MM.1S (cell line): Measurements from ENCODE around the gene HTRA2.
A peak's percentile ranks its signal among the peaks of the same experiment; 100 is the strongest.

Source experiments
- DNase-seq: peaks from one replicate; pipeline ENCODE4 v3.0.0-alpha.2; 2015
- H2AFZ ChIP-seq: fragments of 300-600 bp; sonication (generic); 2 replicates; pipeline ENCODE4 v1.6.0; 2016; ENCODE audit warnings: antibody characterized with exemption, low read length
- H3F3A ChIP-seq: fragments of 300-600 bp; sonication (generic); 2 replicates; pipeline ENCODE4 v1.6.1; 2016; ENCODE audit warnings: mild to moderate bottlenecking, antibody characterized with exemption, low read length, moderate library complexity, mixed read lengths; ENCODE audit not compliant: insufficient read depth
- H3K27ac ChIP-seq: fragments of 300-600 bp; sonication (generic); 2 replicates; pipeline ENCODE4 v1.5.1; 2016; ENCODE audit warnings: mild to moderate bottlenecking, low read length
- H3K27me3 ChIP-seq: fragments of 300-600 bp; sonication (generic); replicated peaks from 2 replicates; pipeline ENCODE4 v1.6.0; 2016; ENCODE audit warnings: low read length; ENCODE audit not compliant: insufficient read depth
- H3K36me3 ChIP-seq: fragments of 300-600 bp; sonication (generic); replicated peaks from 2 replicates; pipeline ENCODE4 v1.6.1; 2016; ENCODE audit warnings: mild to moderate bottlenecking, low read length, mixed read lengths; ENCODE audit not compliant: insufficient read depth
- H3K4me1 ChIP-seq: fragments of 300-600 bp; sonication (generic); 2 replicates; pipeline ENCODE4 v1.6.1; 2016; ENCODE audit warnings: low read length, mixed read lengths
- H3K4me2 ChIP-seq: fragments of 300-600 bp; sonication (generic); 2 replicates; pipeline ENCODE4 v1.6.0; 2016; ENCODE audit warnings: low read depth, low read length
- H3K4me3 ChIP-seq: fragments of 300-600 bp; sonication (generic); 2 replicates; pipeline ENCODE4 v1.5.1; 2016; ENCODE audit warnings: low read length, mixed read lengths
- H3K79me2 ChIP-seq: fragments of 300-600 bp; sonication (generic); 2 replicates; pipeline ENCODE4 v1.6.1; 2016; ENCODE audit warnings: mixed run types, low read length, mixed read lengths
- H3K9ac ChIP-seq: fragments of 300-600 bp; sonication (generic); 2 replicates; pipeline ENCODE4 v1.6.1; 2016; ENCODE audit warnings: low read length, mixed read lengths
- H3K9me2 ChIP-seq: fragments of 300-600 bp; sonication (generic); replicated peaks from 2 replicates; pipeline ENCODE4 v1.6.1; 2016; ENCODE audit warnings: mild to moderate bottlenecking, low read length, mixed read lengths; ENCODE audit not compliant: insufficient read depth
- H3K9me3 ChIP-seq: fragments of 300-600 bp; sonication (generic); replicated peaks from 2 replicates; pipeline ENCODE4 v1.6.1; 2016; ENCODE audit warnings: mild to moderate bottlenecking, low read length, mixed read lengths; ENCODE audit not compliant: insufficient read depth
- H4K20me1 ChIP-seq: fragments of 300-600 bp; sonication (generic); 2 replicates; pipeline ENCODE4 v1.6.1; 2016; ENCODE audit warnings: mild to moderate bottlenecking, low read length, moderate library complexity, mixed read lengths; ENCODE audit not compliant: insufficient read depth
- EZH2 ChIP-seq: fragments of 300-600 bp; sonication (generic); optimal IDR thresholded peaks from 2 replicates; pipeline ENCODE3; 2017; ENCODE audit warnings: low read depth, mild to moderate bottlenecking, antibody characterized with exemption, low read length, mixed read lengths
- EZH2phosphoT487 ChIP-seq: fragments of 300-600 bp; sonication (generic); IDR thresholded peaks from 2 replicates; pipeline ENCODE4 v1.6.1; 2018; ENCODE audit warnings: antibody characterized with exemption, low read length
- TF ChIP-seq, protein P1 (sequence below): fragments of 300-600 bp; sonication (generic); IDR thresholded peaks from 2 replicates; pipeline ENCODE4 v1.5.1; 2016; ENCODE audit warnings: antibody characterized with exemption, low read length, mixed read lengths

HTRA2 gene

DNA sequence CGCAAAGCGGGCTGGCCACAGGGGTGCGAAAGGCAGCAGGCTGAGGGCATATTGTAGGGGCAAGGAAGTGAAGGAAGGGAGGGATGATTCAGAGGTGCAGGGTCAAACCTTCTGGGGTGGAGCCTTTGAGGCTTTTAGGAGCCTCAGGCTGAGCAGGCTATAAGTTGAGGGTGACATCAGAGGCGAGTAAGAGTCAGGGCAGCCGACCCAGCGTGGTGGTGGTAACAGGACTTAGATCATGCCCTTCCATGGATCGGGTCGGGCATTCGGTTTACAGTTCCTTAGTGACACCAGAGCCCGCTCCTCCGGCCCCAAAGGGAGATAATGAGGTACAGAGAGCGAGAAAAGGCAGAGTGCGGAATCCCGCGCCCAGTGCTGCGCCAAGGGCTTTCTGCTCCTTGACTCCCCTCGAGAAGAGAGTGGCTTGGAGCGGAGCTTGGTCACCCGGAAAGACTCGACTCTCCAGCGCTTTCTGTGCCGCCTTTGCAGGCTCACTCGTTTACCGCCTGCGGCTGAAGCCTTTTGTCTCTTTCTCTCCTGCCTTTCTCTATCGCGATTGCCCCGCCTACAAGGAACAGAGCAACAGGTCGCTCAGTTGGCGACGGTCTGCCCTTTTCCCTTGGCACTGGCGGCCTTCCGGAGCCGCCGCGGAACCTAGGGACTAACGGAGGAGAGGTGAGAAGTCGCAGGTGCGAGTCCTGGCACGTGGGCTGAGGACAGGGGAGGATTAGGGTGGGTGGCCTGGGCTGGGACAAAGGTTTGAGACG is 31.1 kb upstream of the HTRA2 start:
- Histone ChIP-seq H3K9me2 (no peaks in the 10 kb centered on the region), H3K27me3 (peaks cover 25% of the 10 kb centered on the region), H3F3A (0 out of 2 replicates have a peak, but pooled peaks cover 3% of the 10 kb centered on the region), H3K9ac (no peak overlapping the region), H3K4me2 (peak overlapping the region; percentile 71), H3K4me1 (peaks cover 5% of the 10 kb centered on the region; the same call in 1 of the 2 replicates), H3K27ac (no peak overlapping the region), H3K9me3 (no peaks in the 10 kb centered on the region), H2AFZ (peak overlapping the region; percentile 61), H3K4me3 (peak overlapping the region; percentile 49; the same call in 1 of the 2 replicates), H3K79me2 (no peaks in the 10 kb centered on the region), H4K20me1 (no peaks in the 10 kb centered on the region), H3K36me3 (no peaks in the 10 kb centered on the region)
- DNase-seq = no peak
- TF ChIP-seq, protein P1, sequence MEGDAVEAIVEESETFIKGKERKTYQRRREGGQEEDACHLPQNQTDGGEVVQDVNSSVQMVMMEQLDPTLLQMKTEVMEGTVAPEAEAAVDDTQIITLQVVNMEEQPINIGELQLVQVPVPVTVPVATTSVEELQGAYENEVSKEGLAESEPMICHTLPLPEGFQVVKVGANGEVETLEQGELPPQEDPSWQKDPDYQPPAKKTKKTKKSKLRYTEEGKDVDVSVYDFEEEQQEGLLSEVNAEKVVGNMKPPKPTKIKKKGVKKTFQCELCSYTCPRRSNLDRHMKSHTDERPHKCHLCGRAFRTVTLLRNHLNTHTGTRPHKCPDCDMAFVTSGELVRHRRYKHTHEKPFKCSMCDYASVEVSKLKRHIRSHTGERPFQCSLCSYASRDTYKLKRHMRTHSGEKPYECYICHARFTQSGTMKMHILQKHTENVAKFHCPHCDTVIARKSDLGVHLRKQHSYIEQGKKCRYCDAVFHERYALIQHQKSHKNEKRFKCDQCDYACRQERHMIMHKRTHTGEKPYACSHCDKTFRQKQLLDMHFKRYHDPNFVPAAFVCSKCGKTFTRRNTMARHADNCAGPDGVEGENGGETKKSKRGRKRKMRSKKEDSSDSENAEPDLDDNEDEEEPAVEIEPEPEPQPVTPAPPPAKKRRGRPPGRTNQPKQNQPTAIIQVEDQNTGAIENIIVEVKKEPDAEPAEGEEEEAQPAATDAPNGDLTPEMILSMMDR = no peak
- TF ChIP-seq EZH2 (no peak), EZH2phosphoT487 (no peak)

DNA sequence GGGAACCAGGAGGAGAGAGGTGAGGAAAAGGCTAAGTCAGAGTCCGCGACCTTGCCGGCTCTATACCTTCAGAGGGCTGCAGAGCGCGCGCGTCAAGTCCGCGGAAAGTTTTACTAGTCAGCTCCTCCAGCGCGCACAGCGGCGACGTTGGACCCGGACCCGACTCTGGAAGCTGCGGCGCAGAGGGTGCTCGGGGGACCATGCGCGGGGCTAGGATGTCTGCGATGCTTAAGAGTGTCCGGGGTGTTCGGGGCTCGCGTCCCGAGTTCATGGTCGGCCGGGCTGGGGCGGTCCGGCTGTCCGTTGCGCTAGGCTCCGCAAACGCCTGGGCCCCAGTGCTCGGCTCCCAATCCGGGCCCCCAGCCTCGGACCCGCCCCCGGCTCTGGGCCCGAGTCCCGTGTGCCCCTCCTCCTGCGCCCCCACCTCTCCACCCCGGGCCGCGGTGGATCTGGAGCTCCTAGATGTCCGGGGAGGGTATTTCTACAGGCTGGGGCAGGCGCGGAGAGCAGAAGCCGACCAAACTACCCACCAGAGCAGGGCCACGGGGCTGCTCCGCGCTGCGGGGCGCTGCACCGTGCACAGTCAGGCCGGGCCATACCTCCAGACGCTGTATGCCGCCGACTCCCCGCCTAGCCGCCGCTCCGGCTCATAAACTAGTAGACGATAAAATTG is 30.3 kb upstream of the HTRA2 start, which contains the start of gene LBX2:
LBX2 (minus strand) TSS at position 337 of the 673 bp plus-strand sequence; CDS start at position 271, 66 bp downstream.
- Histone ChIP-seq H3K4me1 (peaks cover 6% of the 10 kb centered on the region; the same call in 1 of the 2 replicates), H2AFZ (peak within 1 kb of the TSS; percentile 61), H3K27me3 (peaks cover 25% of the 10 kb centered on the region), H4K20me1 (no peaks in the 10 kb centered on the region), H3K9ac (no peak within 1 kb of the TSS), H3K36me3 (no peaks in the 10 kb centered on the region), H3F3A (0 out of 2 replicates have a peak, but pooled peaks cover 6% of the 10 kb centered on the region), H3K4me2 (peak within 1 kb of the TSS; percentile 71), H3K9me2 (no peaks in the 10 kb centered on the region), H3K79me2 (no peaks in the 10 kb centered on the region), H3K9me3 (no peaks in the 10 kb centered on the region), H3K4me3 (peak within 1 kb of the TSS; percentile 49; the same call in 1 of the 2 replicates), H3K27ac (no peak within 1 kb of the TSS)
- TF ChIP-seq, protein P1 = no peak
- TF ChIP-seq EZH2phosphoT487 = no peak
- TF ChIP-seq EZH2 = no peak
- DNase-seq = no peak

DNA sequence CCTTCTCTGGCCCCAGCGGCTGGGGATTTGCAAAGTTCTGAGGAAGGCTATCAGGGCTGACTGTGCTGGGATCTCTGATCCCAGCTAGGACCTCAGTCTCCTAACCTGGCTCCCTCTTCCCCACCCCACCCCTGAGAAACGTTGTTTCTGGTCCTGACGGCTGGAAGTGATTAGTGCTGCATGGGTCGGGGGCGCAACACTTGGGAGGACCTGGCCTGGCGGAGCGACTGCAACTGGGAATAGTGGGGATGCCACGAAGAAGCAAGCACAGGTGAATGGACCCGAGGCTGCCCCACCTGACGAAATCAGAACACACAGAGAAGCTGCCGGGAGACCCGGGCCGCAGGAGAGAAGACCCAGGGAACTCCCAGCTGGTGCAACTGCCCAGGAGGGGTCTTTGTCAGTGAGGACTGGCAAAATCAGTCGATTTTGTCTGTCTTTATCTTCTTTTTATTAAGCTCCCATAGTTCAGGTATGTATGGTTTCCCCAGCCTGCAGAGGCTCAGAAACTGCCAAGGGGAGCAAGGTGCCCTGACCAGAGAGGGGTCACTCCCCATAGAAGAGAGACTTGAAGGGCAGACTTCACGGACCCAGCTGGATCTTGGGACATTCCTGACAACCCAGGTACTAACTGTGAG is 29.7 kb upstream of the HTRA2 start:
- H3K4me2 ChIP-seq = no peak overlapping the region

More for the DNA sequence above, 29.7 kb upstream of the HTRA2 start:
- no peaks in the 10 kb centered on the region for H3K9me2 ChIP-seq
- H3K27me3 ChIP-seq = peaks cover 25% of the 10 kb centered on the region
- no peak overlapping the region for H3K9ac ChIP-seq
- no peak for DNase-seq
- H2AFZ ChIP-seq = no peak overlapping the region
- H3K9me3 ChIP-seq = no peaks in the 10 kb centered on the region
- H3K36me3 ChIP-seq = no peaks in the 10 kb centered on the region
- no peak for TF ChIP-seq EZH2phosphoT487
- no peak for TF ChIP-seq EZH2
- TF ChIP-seq, protein P1 = no peak
- H3K4me1 ChIP-seq = peaks cover 6% of the 10 kb centered on the region; the same call in 1 of the 2 replicates
- no peak overlapping the region for H3K27ac ChIP-seq
- no peaks in the 10 kb centered on the region for H4K20me1 ChIP-seq
- H3K4me3 ChIP-seq = no peak overlapping the region
- H3K79me2 ChIP-seq = no peaks in the 10 kb centered on the region
- H3F3A ChIP-seq = 0 out of 2 replicates have a peak, but pooled peaks cover 13% of the 10 kb centered on the region
